ENCODE results near the gene AGRN.
"Not testable (repeated sequence)": the region's sequence is repeated elsewhere in the genome, so short reads cannot be mapped to it uniquely, and the experiment has no call there.

Gene AGRN

DNA sequence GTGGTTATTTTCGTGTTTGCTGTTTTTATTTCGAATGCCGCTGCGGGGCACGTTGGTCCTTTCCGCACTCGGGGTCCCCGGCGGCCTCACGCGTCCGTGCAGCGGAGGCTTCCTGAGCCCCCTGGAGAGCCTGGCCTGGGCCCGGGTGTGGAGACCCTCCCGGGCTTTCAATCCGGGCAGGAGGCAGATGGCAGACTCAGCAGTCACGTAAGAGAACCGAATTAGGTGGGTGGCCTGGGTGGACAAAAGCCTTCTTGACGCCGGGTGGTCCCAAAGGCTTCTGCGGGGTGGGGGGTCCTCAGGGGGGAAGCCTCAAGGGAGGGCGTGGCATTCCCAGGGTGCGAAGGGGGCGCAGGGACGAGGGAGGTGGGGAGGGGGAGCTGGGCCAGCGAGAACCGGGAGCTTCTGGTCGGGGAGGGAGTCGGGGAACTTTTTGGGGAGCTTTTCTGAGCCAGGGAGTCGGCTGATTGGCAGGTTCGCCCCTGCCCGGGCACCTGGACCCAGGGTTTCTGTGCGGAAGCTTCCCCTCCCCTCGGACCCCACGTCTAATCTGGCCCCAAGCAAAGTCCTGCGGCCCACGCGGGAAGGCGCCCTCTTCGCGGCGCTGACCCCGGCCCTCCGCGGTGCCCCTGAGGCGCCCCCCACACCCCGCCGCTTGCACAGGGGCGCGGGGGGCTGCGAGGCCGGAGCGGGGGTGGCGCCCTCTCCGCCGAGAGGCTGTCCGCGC, 18.7 kb upstream of the AGRN start:
- DNase-seq (ENCODE audit: low read depth): no peak

- DNase-seq (ENCODE audit: low read depth): no peak
Measured at GRCh38 chr1:1003618-1004419, 16.1 kb upstream of the AGRN start.

DNA sequence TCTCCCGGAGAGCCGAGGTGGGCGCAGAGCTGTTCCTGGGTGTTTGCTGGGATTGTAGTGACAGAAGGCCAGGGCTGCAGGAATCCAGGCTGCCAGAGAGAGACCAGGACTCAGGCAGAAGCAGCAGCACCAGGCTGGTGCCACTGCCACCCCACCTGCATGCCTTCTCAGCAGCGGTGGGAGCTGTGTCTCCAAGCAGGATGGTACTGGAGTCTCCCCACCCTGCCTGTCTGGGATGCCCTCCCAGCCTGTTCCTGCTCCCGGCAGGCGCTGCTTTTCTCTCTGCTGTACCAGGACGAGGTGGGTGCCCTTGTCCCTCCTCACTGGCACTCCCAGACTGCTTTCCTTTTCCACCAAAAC, 15.5 kb upstream of the AGRN start:
- no peak for DNase-seq (ENCODE audit: low read depth)

DNA sequence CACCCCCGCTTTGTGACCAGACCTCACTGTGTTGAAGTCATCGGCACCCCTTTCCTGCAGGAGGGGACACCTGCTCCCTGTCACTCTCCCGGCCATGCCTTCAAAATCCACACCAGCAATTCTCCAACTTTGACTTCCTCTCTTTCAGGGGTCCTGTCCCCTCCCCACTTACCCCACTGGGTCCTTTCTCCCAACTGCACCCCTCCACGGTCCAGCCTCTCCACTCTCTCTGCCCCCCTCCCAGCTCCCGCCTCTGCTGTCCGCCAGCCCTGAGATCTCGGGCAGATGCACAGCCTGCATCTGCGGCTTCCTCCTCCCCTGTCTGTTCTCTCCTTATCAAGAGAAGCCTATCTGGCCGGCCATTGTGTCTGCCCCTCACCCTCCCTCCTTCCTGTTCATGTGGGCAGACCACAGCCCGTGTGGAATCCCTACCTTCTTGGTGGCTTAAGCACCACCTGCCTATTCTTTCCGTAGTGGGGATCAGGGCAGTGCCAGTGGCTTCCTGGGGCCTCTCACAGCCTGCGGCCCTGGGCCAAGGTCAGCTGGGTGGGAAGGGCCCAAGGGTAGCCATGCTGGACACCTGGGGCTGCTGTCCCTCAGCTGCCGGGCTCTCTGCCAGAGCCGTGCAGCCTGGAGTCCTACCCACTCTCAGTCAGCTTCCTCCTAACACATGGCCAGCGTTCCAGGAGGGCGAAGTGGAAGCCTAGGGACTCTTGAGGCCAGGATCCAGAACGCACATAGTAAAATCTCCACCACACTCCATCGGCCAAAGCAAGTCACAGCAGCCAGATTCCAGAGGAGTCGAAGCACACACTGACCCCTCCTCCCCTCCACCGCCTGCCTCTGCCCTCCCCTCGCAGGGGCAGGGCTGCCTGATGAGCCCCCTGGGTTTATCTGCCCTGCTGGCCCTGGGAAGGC, 14.9 kb upstream of the AGRN start:
- no peak for DNase-seq (ENCODE audit: low read depth)

DNA sequence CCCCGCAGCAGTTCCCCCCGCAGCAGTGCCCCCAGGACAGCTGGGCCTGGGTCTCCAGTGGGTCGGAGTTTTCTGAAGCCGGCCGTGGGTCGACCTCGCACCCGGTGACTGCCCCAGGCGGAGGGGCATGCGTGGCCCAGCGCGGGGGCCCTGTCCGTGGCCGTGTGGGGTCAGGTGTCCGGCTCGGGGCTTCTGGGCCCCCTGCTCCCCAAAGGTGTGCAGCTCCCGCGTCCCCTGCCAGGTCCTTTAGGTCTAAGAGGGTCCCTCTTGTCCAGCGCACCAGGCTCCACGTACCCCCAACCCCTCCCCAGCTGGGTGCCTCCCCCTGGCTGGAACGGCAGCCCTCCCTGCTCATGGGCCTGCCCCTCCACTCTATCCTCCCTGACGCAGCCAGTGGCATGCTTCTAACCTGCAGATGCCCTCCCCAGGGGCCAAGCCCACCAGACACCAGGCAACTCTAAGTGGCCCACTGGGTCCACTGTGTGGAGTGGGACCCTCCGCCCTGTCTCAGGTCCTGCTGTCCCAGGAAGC, 14.1 kb upstream of the AGRN start:
- no peak for DNase-seq (ENCODE audit: low read depth)

GRCh38 chr1:1006305-1007159, 13.4 kb upstream of the AGRN start:
- DNase-seq (ENCODE audit: low read depth): no peak

- not testable (repeated sequence) for DNase-seq (ENCODE audit: low read depth)
Measured at GRCh38 chr1:1010131-1010530, 9.8 kb upstream of the AGRN start.

GRCh38 chr1:1011396-1011949, 8.4 kb upstream of the AGRN start:
- DNase-seq (ENCODE audit: low read depth): no peak

- not testable (repeated sequence) for DNase-seq (ENCODE audit: low read depth)
Measured at GRCh38 chr1:1012736-1013104, 7.2 kb upstream of the AGRN start.

- peak; percentile 84 for DNase-seq (ENCODE audit: low read depth)
Measured at GRCh38 chr1:1013105-1013921, 6.6 kb upstream of the AGRN start, which contains the start of gene ISG15. ISG15 (plus strand) TSS chr1:1013497; CDS start chr1:1013574, 77 bp downstream.

DNA sequence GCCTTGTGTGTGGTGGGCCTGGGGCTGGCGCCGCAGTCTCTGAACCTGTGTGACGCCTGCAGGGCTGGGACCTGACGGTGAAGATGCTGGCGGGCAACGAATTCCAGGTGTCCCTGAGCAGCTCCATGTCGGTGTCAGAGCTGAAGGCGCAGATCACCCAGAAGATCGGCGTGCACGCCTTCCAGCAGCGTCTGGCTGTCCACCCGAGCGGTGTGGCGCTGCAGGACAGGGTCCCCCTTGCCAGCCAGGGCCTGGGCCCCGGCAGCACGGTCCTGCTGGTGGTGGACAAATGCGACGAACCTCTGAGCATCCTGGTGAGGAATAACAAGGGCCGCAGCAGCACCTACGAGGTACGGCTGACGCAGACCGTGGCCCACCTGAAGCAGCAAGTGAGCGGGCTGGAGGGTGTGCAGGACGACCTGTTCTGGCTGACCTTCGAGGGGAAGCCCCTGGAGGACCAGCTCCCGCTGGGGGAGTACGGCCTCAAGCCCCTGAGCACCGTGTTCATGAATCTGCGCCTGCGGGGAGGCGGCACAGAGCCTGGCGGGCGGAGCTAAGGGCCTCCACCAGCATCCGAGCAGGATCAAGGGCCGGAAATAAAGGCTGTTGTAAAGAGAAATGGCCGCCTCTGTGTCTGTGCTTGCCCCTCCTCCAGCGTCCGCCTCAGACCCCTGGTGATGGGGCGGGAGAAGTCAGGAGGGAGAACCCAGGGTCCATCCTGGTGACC, 5.8 kb upstream of the AGRN start:
- DNase-seq (ENCODE audit: low read depth): no peak

DNA sequence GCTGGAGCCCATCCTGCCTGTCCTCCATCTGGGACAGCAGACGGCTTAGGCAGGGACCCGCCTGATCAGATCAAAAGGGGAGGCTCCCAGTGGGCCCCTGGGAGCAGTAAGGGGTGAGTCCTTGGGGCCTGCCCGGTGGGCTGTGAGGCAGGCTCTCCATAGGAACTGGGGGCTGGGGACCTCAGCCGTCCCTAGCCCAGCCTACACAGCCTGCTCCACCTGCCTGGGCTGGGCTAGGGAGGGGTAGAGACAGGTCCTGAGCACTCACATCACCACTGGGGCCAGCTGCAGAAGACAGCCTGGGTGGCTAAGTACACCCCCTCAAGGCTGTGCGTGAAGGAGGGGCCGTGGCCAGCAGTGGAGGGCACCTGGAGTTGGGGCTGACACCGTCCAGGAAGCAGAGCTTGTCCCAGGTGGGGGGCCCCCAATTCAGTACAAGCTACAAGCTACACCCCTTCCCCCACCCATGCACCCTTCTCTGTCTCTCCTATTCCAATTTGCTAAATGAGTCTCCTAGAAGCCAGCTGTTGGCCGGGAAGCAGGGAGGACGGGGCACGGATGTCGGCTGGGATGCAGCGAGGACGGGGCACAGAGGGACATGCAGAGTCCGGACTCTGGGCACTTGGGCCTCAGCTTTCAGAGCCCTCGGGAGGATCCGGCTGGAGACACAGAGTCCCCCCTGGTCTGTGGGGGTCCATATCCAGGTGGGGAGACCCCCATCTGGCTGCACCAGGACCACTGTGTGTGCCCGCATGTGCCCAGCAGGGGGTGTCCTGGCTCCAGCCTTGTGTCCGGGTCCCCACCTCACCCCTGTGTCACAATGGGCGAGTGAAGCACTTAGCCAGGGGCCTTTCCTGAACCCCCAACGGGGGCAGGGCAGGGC, 4.9 kb upstream of the AGRN start:
- DNase-seq (ENCODE audit: low read depth): no peak

GRCh38 chr1:1017397-1018320, 2.3 kb upstream of the AGRN start:
- DNase-seq (ENCODE audit: low read depth): not testable (repeated sequence)

- DNase-seq (ENCODE audit: low read depth): not testable (repeated sequence)
Measured at GRCh38 chr1:1018321-1018685, 1.6 kb upstream of the AGRN start.

GRCh38 chr1:1019122-1019999, 559 bp upstream of the AGRN start:
- peak; percentile 63 for DNase-seq (ENCODE audit: low read depth)

DNA sequence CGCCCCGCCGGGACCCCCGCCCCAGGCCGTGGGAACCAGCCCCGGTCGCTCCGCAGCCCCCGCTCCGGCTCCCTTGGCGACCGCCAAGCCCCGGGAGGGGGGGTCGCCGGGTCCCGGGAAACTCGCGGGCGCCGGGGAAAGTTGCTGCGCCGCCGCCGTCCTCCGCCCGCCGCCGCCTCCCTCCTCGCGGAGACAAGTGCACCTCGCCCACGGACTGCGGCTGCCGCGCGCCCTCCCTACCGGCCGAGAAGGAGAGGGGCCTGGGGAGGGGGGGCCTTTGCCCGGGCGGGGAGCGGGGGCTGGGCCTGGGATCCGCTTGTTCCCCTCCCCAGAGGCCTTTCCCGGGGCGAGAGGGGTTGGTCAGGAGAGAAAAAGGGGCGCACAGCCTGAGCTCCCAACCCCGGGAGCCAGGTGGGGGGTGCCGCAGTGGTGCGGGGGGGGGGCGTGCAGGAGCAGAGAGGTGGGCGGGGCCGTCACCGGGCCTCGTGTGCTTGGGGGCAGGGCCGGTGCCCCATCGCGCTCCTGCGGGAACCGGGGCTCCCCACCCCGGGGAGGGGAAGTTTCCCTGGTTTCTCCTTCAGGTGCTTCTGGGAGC, 592 bp downstream of the AGRN start:
- DNase-seq (ENCODE audit: low read depth): no peak

Data from T-helper 22 cell (primary cell).